H1 (cell line): Measurements from ENCODE around the gene GNAQ.

Source experiments
- CBX8 ChIP-seq: fragments of 300-800, 300-1000 bp; sonication (generic); IDR thresholded peaks from 2 replicates; pipeline ENCODE4 v1.7.1; 2016; ENCODE audit warnings: low read depth, low read length, borderline replicate concordance
- CEBPB ChIP-seq: IDR thresholded peaks from 2 replicates; pipeline ENCODE4 v1.6.1; 2012; ENCODE audit warnings: low read depth, low read length
- CHD1 ChIP-seq: IDR thresholded peaks from 2 replicates; pipeline ENCODE4 v1.6.1; 2012; ENCODE audit warnings: low read depth, low read length, improper control_type of control experiment
- EP300 ChIP-seq, 2 experiments: IDR thresholded peaks; 1 replicate in 1 of 2; 2 replicates in 1 of 2; pipeline ENCODE4 v1.6.1; 2011 to 2012; ENCODE audit warnings: low read depth in 2 of 2, low read length in 2 of 2, mild to moderate bottlenecking in 2 of 2, borderline replicate concordance in 1 of 2, inconsistent platforms in 1 of 2, moderate library complexity in 1 of 2
- EZH2 ChIP-seq: fragments of 200-600 bp; sonication (generic); IDR thresholded peaks from 2 replicates; pipeline ENCODE4 v1.7.1; 2012; ENCODE audit warnings: low read depth, mild to moderate bottlenecking, moderate library complexity, low read length, inconsistent platforms; ENCODE audit not compliant: severe bottlenecking
- GABPA ChIP-seq: IDR thresholded peaks from 2 replicates; pipeline ENCODE4 v1.6.1; 2011; ENCODE audit warnings: mild to moderate bottlenecking, low read length, moderate library complexity, borderline replicate concordance; ENCODE audit not compliant: insufficient read depth
- HDAC6 ChIP-seq: IDR thresholded peaks from one replicate; pipeline ENCODE4 v1.7.1; 2012; ENCODE audit warnings: low read depth, mild to moderate bottlenecking, inconsistent platforms, low read length, moderate library complexity
- MAFK ChIP-seq: IDR thresholded peaks from 2 replicates; pipeline ENCODE4 v1.6.1; 2012; ENCODE audit warnings: low read depth, mild to moderate bottlenecking, improper control_type of control experiment, low read length
- POLR2A ChIP-seq, 2 experiments: IDR thresholded peaks; 1 replicate in 1 of 2; 2 replicates in 1 of 2; pipeline ENCODE4 v1.6.1; 2011; ENCODE audit warnings: low read depth in 2 of 2, low read length in 2 of 2, mild to moderate bottlenecking in 2 of 2; ENCODE audit errors: control extremely low read depth in 1 of 2
- POLR2AphosphoS5 ChIP-seq: IDR thresholded peaks from 2 replicates; pipeline ENCODE4 v1.6.1; 2011; ENCODE audit warnings: low read depth, low read length
- RXRA ChIP-seq: IDR thresholded peaks from 2 replicates; pipeline ENCODE4 v1.6.1; 2011; ENCODE audit warnings: low read depth, mild to moderate bottlenecking, low read length, moderate library complexity; ENCODE audit not compliant: insufficient read depth
- YY1 ChIP-seq: IDR thresholded peaks from 2 replicates; pipeline ENCODE4 v1.6.1; 2011; ENCODE audit warnings: low read depth, mild to moderate bottlenecking, low read length
- TF ChIP-seq, protein P1 (sequence below), 3 experiments: IDR thresholded peaks; 1 replicate in 2 of 3; 2 replicates in 1 of 3; pipeline versions ENCODE4 v1.5.1 to v1.6.1; 2011; ENCODE audit warnings: low read length in 3 of 3, mild to moderate bottlenecking in 3 of 3, inconsistent platforms in 2 of 3, low read depth in 1 of 3, moderate library complexity in 1 of 3; ENCODE audit not compliant: insufficient read depth in 1 of 3; ENCODE audit errors: control extremely low read depth in 1 of 3

DNA sequence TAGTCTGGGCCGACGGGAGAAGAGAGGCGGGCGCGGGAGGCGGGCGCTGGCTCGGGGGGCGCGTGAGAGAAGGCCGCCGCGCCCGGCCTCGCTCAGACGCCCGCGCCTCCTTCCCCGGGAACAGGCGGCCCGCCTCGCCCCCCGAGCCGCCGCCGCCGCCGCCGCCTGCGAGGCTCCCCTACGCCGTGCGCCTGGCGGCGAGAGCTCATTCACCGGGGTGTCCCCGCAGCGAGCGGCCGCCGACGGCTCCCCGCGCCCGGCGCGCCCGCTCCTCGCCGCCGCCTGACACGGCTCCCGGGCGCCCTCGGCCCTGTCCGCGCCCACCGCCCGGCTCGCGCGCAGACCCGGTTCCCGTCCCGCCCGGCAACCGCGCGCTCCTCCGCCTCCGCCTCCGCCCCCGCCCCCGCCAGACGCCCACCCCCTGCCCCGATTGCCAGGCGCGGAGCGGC is at the start of gene GNAQ:
- TF ChIP-seq CHD1 (no peak), POLR2AphosphoS5 (no peak), EZH2 (no peak), POLR2A (IDR thresholded peaks at IDR 0.05; ENCODE audit: control extremely low read depth in 1 of 2, low read depth in 2 of 2, low read length in 2 of 2) (no peak), GABPA (no peak), MAFK (no peak), CBX8 (no peak), YY1 (no peak), HDAC6 (no peak), RXRA (no peak), CEBPB (no peak), EP300 (IDR thresholded peaks at IDR 0.05; ENCODE audit: borderline replicate concordance in 1 of 2, low read depth in 2 of 2, low read length in 2 of 2) (no peak)
- TF ChIP-seq, protein P1, sequence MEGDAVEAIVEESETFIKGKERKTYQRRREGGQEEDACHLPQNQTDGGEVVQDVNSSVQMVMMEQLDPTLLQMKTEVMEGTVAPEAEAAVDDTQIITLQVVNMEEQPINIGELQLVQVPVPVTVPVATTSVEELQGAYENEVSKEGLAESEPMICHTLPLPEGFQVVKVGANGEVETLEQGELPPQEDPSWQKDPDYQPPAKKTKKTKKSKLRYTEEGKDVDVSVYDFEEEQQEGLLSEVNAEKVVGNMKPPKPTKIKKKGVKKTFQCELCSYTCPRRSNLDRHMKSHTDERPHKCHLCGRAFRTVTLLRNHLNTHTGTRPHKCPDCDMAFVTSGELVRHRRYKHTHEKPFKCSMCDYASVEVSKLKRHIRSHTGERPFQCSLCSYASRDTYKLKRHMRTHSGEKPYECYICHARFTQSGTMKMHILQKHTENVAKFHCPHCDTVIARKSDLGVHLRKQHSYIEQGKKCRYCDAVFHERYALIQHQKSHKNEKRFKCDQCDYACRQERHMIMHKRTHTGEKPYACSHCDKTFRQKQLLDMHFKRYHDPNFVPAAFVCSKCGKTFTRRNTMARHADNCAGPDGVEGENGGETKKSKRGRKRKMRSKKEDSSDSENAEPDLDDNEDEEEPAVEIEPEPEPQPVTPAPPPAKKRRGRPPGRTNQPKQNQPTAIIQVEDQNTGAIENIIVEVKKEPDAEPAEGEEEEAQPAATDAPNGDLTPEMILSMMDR (IDR thresholded peaks at IDR 0.05; ENCODE audit: control extremely low read depth in 1 of 3, insufficient read depth in 1 of 3, low read depth in 1 of 3, low read length in 3 of 3): no peak
